ENCODE measurements around the gene PLPP4.

GRCh38 chr10:120499883-120500282 lies 42.9 kb downstream of the PLPP4 start:
- TF ChIP-seq, protein P1, sequence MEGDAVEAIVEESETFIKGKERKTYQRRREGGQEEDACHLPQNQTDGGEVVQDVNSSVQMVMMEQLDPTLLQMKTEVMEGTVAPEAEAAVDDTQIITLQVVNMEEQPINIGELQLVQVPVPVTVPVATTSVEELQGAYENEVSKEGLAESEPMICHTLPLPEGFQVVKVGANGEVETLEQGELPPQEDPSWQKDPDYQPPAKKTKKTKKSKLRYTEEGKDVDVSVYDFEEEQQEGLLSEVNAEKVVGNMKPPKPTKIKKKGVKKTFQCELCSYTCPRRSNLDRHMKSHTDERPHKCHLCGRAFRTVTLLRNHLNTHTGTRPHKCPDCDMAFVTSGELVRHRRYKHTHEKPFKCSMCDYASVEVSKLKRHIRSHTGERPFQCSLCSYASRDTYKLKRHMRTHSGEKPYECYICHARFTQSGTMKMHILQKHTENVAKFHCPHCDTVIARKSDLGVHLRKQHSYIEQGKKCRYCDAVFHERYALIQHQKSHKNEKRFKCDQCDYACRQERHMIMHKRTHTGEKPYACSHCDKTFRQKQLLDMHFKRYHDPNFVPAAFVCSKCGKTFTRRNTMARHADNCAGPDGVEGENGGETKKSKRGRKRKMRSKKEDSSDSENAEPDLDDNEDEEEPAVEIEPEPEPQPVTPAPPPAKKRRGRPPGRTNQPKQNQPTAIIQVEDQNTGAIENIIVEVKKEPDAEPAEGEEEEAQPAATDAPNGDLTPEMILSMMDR (IDR thresholded peaks at IDR 0.05; ENCODE audit: extremely low read depth in 1 of 2, insufficient read depth in 1 of 2, low read depth in 1 of 2, low read length in 2 of 2): no peak
- TF ChIP-seq GATA2 (IDR thresholded peaks at IDR 0.05; ENCODE audit: insufficient read depth, insufficient read length, low read depth, low read length) (no peak), POLR2A (IDR thresholded peaks at IDR 0.05; ENCODE audit: low read depth, low read length) (no peak), MYC (IDR thresholded peaks at IDR 0.05; ENCODE audit: low read depth, low read length) (no peak), MAX (IDR thresholded peaks at IDR 0.05; ENCODE audit: insufficient read depth, insufficient read length) (no peak), EZH2 (IDR thresholded peaks at IDR 0.05; ENCODE audit: borderline replicate concordance, low read depth, low read length, severe bottlenecking) (no peak), POLR2AphosphoS5 (IDR thresholded peaks at IDR 0.05; ENCODE audit: insufficient read depth, low read depth, low read length) (no peak), FOS (IDR thresholded peaks at IDR 0.05; ENCODE audit: borderline replicate concordance, insufficient read depth, low read length) (no peak), JUN (IDR thresholded peaks at IDR 0.05; ENCODE audit: borderline replicate concordance, insufficient read depth, insufficient read length, low read depth) (no peak)
